HG03159 (cell line): ENCODE measurements around the gene PLEKHA5.
"Not testable (repeated sequence)": the region's sequence is repeated elsewhere in the genome, so short reads cannot be mapped to it uniquely, and the experiment has no call there.

Experiments used
- ATAC-seq: cut with Tn5 transposase; IDR thresholded peaks from one replicate; pipeline ENCODE4 v1.9.1; 2021; ENCODE audit warnings: mild to moderate bottlenecking, moderate library complexity; ENCODE audit not compliant: unreplicated experiment

The PLEKHA5 gene

GRCh38 chr12:19392644-19393043 is 263.1 kb downstream of the PLEKHA5 start:
- not testable (repeated sequence) for ATAC-seq

GRCh38 chr12:19394385-19394784 is 264.9 kb downstream of the PLEKHA5 start:
- ATAC-seq = no peak

GRCh38 chr12:19397534-19397933 is 268.0 kb downstream of the PLEKHA5 start:
- no peak for ATAC-seq

- no peak for ATAC-seq
Observed at GRCh38 chr12:19398376-19399363, 269.1 kb downstream of the PLEKHA5 start.

- ATAC-seq = not testable (repeated sequence)
Observed at GRCh38 chr12:19400649-19401285, 271.2 kb downstream of the PLEKHA5 start.

GRCh38 chr12:19402211-19402610 is 272.7 kb downstream of the PLEKHA5 start:
- no peak for ATAC-seq

- ATAC-seq = no peak
Observed at GRCh38 chr12:19402743-19403431, 273.4 kb downstream of the PLEKHA5 start.

- ATAC-seq = no peak
Observed at GRCh38 chr12:19404242-19404880, 274.8 kb downstream of the PLEKHA5 start.

GRCh38 chr12:19409376-19409775 is 279.8 kb downstream of the PLEKHA5 start:
- ATAC-seq = no peak

GRCh38 chr12:19410211-19410610 is 280.7 kb downstream of the PLEKHA5 start:
- no peak for ATAC-seq

- no peak for ATAC-seq
Observed at GRCh38 chr12:19410629-19411185, 281.2 kb downstream of the PLEKHA5 start.

- ATAC-seq = no peak
Observed at GRCh38 chr12:19411234-19412204, 282.0 kb downstream of the PLEKHA5 start.

- no peak for ATAC-seq
Observed at GRCh38 chr12:19412844-19413243, 283.3 kb downstream of the PLEKHA5 start.

GRCh38 chr12:19413582-19413981 is 284.0 kb downstream of the PLEKHA5 start:
- ATAC-seq = not testable (repeated sequence)

- no peak for ATAC-seq
Observed at GRCh38 chr12:19415563-19415962, 286.0 kb downstream of the PLEKHA5 start.

- ATAC-seq = no peak
Observed at GRCh38 chr12:19419086-19419485, 289.6 kb downstream of the PLEKHA5 start.

GRCh38 chr12:19421503-19422282 is 292.2 kb downstream of the PLEKHA5 start:
- ATAC-seq = no peak

- ATAC-seq = no peak
Observed at GRCh38 chr12:19423166-19423930, 293.8 kb downstream of the PLEKHA5 start.
